Endothelial cell (in vitro differentiated cells): Measurements from ENCODE around the gene CARD11. TPM values are rescaled to one million over a fixed set of nuclear protein-coding genes. Genes with fewer than 3 reads are reported as not detected.

Experiments used
- DNase-seq: peaks from one replicate; pipeline ENCODE4 v3.0.0; 2021; ENCODE audit warnings: low spot score
- H3K27ac Mint-ChIP-seq: one replicate; pipeline ENCODE4 v1.8.0; 2021; ENCODE audit warnings: mixed read lengths, inconsistent platforms; ENCODE audit not compliant: unreplicated experiment
- H3K27me3 Mint-ChIP-seq: one replicate; pipeline ENCODE4 v1.8.0; 2021; ENCODE audit warnings: mild to moderate bottlenecking, moderate library complexity, mixed read lengths, inconsistent platforms; ENCODE audit not compliant: unreplicated experiment
- H3K36me3 Mint-ChIP-seq: one replicate; pipeline ENCODE4 v1.8.0; 2021; ENCODE audit warnings: mild to moderate bottlenecking, low read depth, mixed read lengths, inconsistent platforms; ENCODE audit not compliant: unreplicated experiment
- H3K4me1 Mint-ChIP-seq: one replicate; pipeline ENCODE4 v1.8.0; 2021; ENCODE audit warnings: mild to moderate bottlenecking, mixed read lengths, inconsistent platforms; ENCODE audit not compliant: unreplicated experiment
- H3K4me3 Mint-ChIP-seq: one replicate; pipeline ENCODE4 v1.8.0; 2021; ENCODE audit warnings: mild to moderate bottlenecking, mixed read lengths, inconsistent platforms; ENCODE audit not compliant: unreplicated experiment
- H3K9me3 Mint-ChIP-seq: one replicate; pipeline ENCODE4 v1.8.0; 2021; ENCODE audit warnings: mixed read lengths, inconsistent platforms; ENCODE audit not compliant: unreplicated experiment
- CTCF ChIP-seq: fragments of 200-600 bp; sonication (generic); IDR thresholded peaks from one replicate; pipeline ENCODE4 v1.5.0; 2021; ENCODE audit warnings: antibody characterized with exemption; ENCODE audit not compliant: unreplicated experiment
- total RNA-seq: library from RNA; stranded (reverse); fragmentation: NEBNext Ultra II Directional; extraction: Animal tissue kit (Norgen Biotek cat#: 25700); gene quantifications from one replicate; pipeline ENCODE4 v1.2.1, GENCODE V29; 2021; ENCODE audit not compliant: unreplicated experiment

The CARD11 gene
- total RNA-seq, 1 donor from 2014 or later: 3.9 TPM

GRCh38 chr7:2928256-2928612 is 115.4 kb downstream of the CARD11 start:
- Mint-ChIP-seq H3K36me3 (peaks cover 5% of the 10 kb centered on the region), H3K9me3 (no peaks in the 10 kb centered on the region), H3K27me3 (peaks cover 1% of the 10 kb centered on the region), H3K27ac (no peak overlapping the region), H3K4me3 (no peak overlapping the region), H3K4me1 (no peaks in the 10 kb centered on the region)
- TF ChIP-seq CTCF: no peak
- no peak for DNase-seq

GRCh38 chr7:2927592-2927991 is 116.1 kb downstream of the CARD11 start:
- H3K4me3 Mint-ChIP-seq: no peak overlapping the region
- DNase-seq: no peak

GRCh38 chr7:2926896-2927405 is 116.7 kb downstream of the CARD11 start:
- Mint-ChIP-seq H3K36me3 (peaks cover 3% of the 10 kb centered on the region), H3K27me3 (peaks cover 1% of the 10 kb centered on the region), H3K4me3 (no peak overlapping the region), H3K9me3 (no peaks in the 10 kb centered on the region), H3K4me1 (no peaks in the 10 kb centered on the region), H3K27ac (no peak overlapping the region)
- no peak for DNase-seq
- no peak for TF ChIP-seq CTCF

More at GRCh38 chr7:2927592-2927991, 116.1 kb downstream of the CARD11 start:
- no peaks in the 10 kb centered on the region for H3K4me1 Mint-ChIP-seq
- TF ChIP-seq CTCF: no peak
- H3K27me3 Mint-ChIP-seq: peaks cover 1% of the 10 kb centered on the region
- no peak overlapping the region for H3K27ac Mint-ChIP-seq
- H3K36me3 Mint-ChIP-seq: peaks cover 5% of the 10 kb centered on the region
- H3K9me3 Mint-ChIP-seq: no peaks in the 10 kb centered on the region

GRCh38 chr7:2926120-2926895 is 117.4 kb downstream of the CARD11 start:
- H3K36me3 Mint-ChIP-seq: no peaks in the 10 kb centered on the region
- no peak for TF ChIP-seq CTCF
- no peak for DNase-seq

More at GRCh38 chr7:2926120-2926895, 117.4 kb downstream of the CARD11 start:
- H3K27me3 Mint-ChIP-seq: peaks cover 1% of the 10 kb centered on the region
- H3K4me3 Mint-ChIP-seq: no peak overlapping the region
- no peaks in the 10 kb centered on the region for H3K9me3 Mint-ChIP-seq
- no peaks in the 10 kb centered on the region for H3K4me1 Mint-ChIP-seq
- H3K27ac Mint-ChIP-seq: no peak overlapping the region
